ENCODE data around the gene WNK2.

WNK2 gene

GRCh38 chr9:93207860-93208734 lies 24.2 kb downstream of the WNK2 start:
- no peak overlapping the region for H3K27ac ChIP-seq (ENCODE audit: low read length)
- no peaks in the 10 kb centered on the region for H3K79me2 ChIP-seq (ENCODE audit: low read length)
- TF ChIP-seq CTCF (IDR thresholded peaks at IDR 0.05; ENCODE audit: low read depth, low read length) (no peak), EZH2phosphoT487 (IDR thresholded peaks at IDR 0.05; ENCODE audit: low read depth) (no peak)
- no peak overlapping the region for H3K4me2 ChIP-seq (ENCODE audit: low read length)
- no peak overlapping the region for H3K9ac ChIP-seq (ENCODE audit: low read length)
- no peaks in the 10 kb centered on the region for H3K9me3 ChIP-seq (ENCODE audit: insufficient read depth, low read length)
- H2AFZ ChIP-seq (ENCODE audit: low read depth, low read length), result no peak overlapping the region
- no peak overlapping the region for H3K4me3 ChIP-seq (ENCODE audit: low read length)
- H3K4me1 ChIP-seq (ENCODE audit: low read length), result no peaks in the 10 kb centered on the region
- peaks cover 13% of the 10 kb centered on the region for H3K27me3 ChIP-seq (ENCODE audit: low read depth, low read length)
- H4K20me1 ChIP-seq (ENCODE audit: insufficient read depth, low read length), result no peaks in the 10 kb centered on the region
- H3K36me3 ChIP-seq (replicated peaks; ENCODE audit: low read depth, low read length), result no peaks in the 10 kb centered on the region

- H3K4me3 ChIP-seq (ENCODE audit: low read length), result no peak overlapping the region
Observed at GRCh38 chr9:93209097-93209496, 25.2 kb downstream of the WNK2 start.

GRCh38 chr9:93209576-93210323 lies 25.8 kb downstream of the WNK2 start:
- H3K27me3 ChIP-seq (ENCODE audit: low read depth, low read length), result 0 out of 2 replicates have a peak, but pooled peaks cover 3% of the 10 kb centered on the region
- no peak overlapping the region for H3K27ac ChIP-seq (ENCODE audit: low read length)
- H2AFZ ChIP-seq (ENCODE audit: low read depth, low read length), result no peak overlapping the region
- no peak overlapping the region for H3K4me2 ChIP-seq (ENCODE audit: low read length)
- H3K9me3 ChIP-seq (ENCODE audit: insufficient read depth, low read length), result no peaks in the 10 kb centered on the region
- no peaks in the 10 kb centered on the region for H4K20me1 ChIP-seq (ENCODE audit: insufficient read depth, low read length)
- H3K4me1 ChIP-seq (ENCODE audit: low read length), result no peaks in the 10 kb centered on the region
- no peaks in the 10 kb centered on the region for H3K36me3 ChIP-seq (replicated peaks; ENCODE audit: low read depth, low read length)
- no peak overlapping the region for H3K4me3 ChIP-seq (ENCODE audit: low read length)
- TF ChIP-seq CTCF (IDR thresholded peaks at IDR 0.05; ENCODE audit: low read depth, low read length) (no peak), EZH2phosphoT487 (IDR thresholded peaks at IDR 0.05; ENCODE audit: low read depth) (no peak)
- no peaks in the 10 kb centered on the region for H3K79me2 ChIP-seq (ENCODE audit: low read length)
- no peak overlapping the region for H3K9ac ChIP-seq (ENCODE audit: low read length)

More at GRCh38 chr9:93209097-93209496, 25.2 kb downstream of the WNK2 start:
- Histone ChIP-seq H2AFZ (ENCODE audit: low read depth, low read length) (no peak overlapping the region), H3K27ac (ENCODE audit: low read length) (no peak overlapping the region), H4K20me1 (ENCODE audit: insufficient read depth, low read length) (no peaks in the 10 kb centered on the region), H3K36me3 (replicated peaks; ENCODE audit: low read depth, low read length) (no peaks in the 10 kb centered on the region), H3K9ac (ENCODE audit: low read length) (no peak overlapping the region), H3K4me2 (ENCODE audit: low read length) (no peak overlapping the region), H3K9me3 (ENCODE audit: insufficient read depth, low read length) (no peaks in the 10 kb centered on the region), H3K4me1 (ENCODE audit: low read length) (no peaks in the 10 kb centered on the region), H3K79me2 (ENCODE audit: low read length) (no peaks in the 10 kb centered on the region), H3K27me3 (ENCODE audit: low read depth, low read length) (peaks cover 9% of the 10 kb centered on the region)
- TF ChIP-seq CTCF (IDR thresholded peaks at IDR 0.05; ENCODE audit: low read depth, low read length) (no peak), EZH2phosphoT487 (IDR thresholded peaks at IDR 0.05; ENCODE audit: low read depth) (no peak)

- H3K4me3 ChIP-seq (ENCODE audit: low read length), result no peak overlapping the region
- H3K9me3 ChIP-seq (ENCODE audit: insufficient read depth, low read length), result no peaks in the 10 kb centered on the region
- no peak overlapping the region for H3K9ac ChIP-seq (ENCODE audit: low read length)
- no peaks in the 10 kb centered on the region for H3K4me1 ChIP-seq (ENCODE audit: low read length)
- H4K20me1 ChIP-seq (ENCODE audit: insufficient read depth, low read length), result no peaks in the 10 kb centered on the region
- H3K27ac ChIP-seq (ENCODE audit: low read length), result no peak overlapping the region
- no peak for TF ChIP-seq EZH2phosphoT487 (IDR thresholded peaks at IDR 0.05; ENCODE audit: low read depth)
- TF ChIP-seq CTCF (IDR thresholded peaks at IDR 0.05; ENCODE audit: low read depth, low read length), result no peak
- no peak overlapping the region for H3K4me2 ChIP-seq (ENCODE audit: low read length)
- H2AFZ ChIP-seq (ENCODE audit: low read depth, low read length), result no peak overlapping the region
- no peaks in the 10 kb centered on the region for H3K27me3 ChIP-seq (ENCODE audit: low read depth, low read length)
- H3K36me3 ChIP-seq (replicated peaks; ENCODE audit: low read depth, low read length), result no peaks in the 10 kb centered on the region
- H3K79me2 ChIP-seq (ENCODE audit: low read length), result no peaks in the 10 kb centered on the region
Observed at GRCh38 chr9:93210324-93210973, 26.5 kb downstream of the WNK2 start.

Data from OCI-LY3 (cell line).